Smooth muscle cell (in vitro differentiated cells): Measurements from ENCODE around the gene TCF4. TPM values are rescaled to one million over a fixed set of nuclear protein-coding genes. Genes with fewer than 3 reads are reported as not detected.

Experiments used
- DNase-seq: peaks from one replicate; lab custom pipeline; 2025; ENCODE audit not compliant: unreplicated experiment; lab: John Stamatoyannopoulos, UW
- H2AFZ ChIP-seq: fragments of 200-600 bp; sonication (generic); 2 replicates; pipeline ENCODE4 v1.6.0; 2016; ENCODE audit warnings: antibody characterized with exemption, low read depth, mild to moderate bottlenecking
- H3F3A ChIP-seq: fragments of 200-600 bp; sonication (generic); 2 replicates; pipeline ENCODE4 v1.6.0; 2017; ENCODE audit warnings: antibody characterized with exemption, low read depth
- H3K27ac ChIP-seq: fragments of 200-600 bp; sonication (generic); 2 replicates; pipeline ENCODE4 v1.5.1; 2016; ENCODE audit warnings: low read depth, mild to moderate bottlenecking
- H3K27me3 ChIP-seq: fragments of 200-600 bp; sonication (generic); 2 replicates; pipeline ENCODE4 v1.6.1; 2016; ENCODE audit warnings: low read depth, mild to moderate bottlenecking
- H3K36me3 ChIP-seq: fragments of 200-600 bp; sonication (generic); 2 replicates; pipeline ENCODE4 v1.5.1; 2016; ENCODE audit warnings: low read depth
- H3K4me1 ChIP-seq: fragments of 200-600 bp; sonication (generic); 2 replicates; pipeline ENCODE4 v1.5.1; 2016; ENCODE audit warnings: low read depth
- H3K4me2 ChIP-seq: fragments of 200-600 bp; sonication (generic); 2 replicates; pipeline ENCODE4 v1.6.0; 2016; ENCODE audit warnings: mild to moderate bottlenecking
- H3K4me3 ChIP-seq: fragments of 200-600 bp; sonication (generic); 2 replicates; pipeline ENCODE4 v1.5.1; 2016; ENCODE audit warnings: mild to moderate bottlenecking
- H3K79me2 ChIP-seq: fragments of 200-600 bp; sonication (generic); 2 replicates; pipeline ENCODE4 v1.6.0; 2016; ENCODE audit warnings: low read depth, mild to moderate bottlenecking
- H3K9ac ChIP-seq: fragments of 200-600 bp; sonication (generic); 2 replicates; pipeline ENCODE4 v1.6.0; 2016; ENCODE audit warnings: low read depth
- H3K9me3 ChIP-seq: fragments of 200-600 bp; sonication (generic); replicated peaks from 2 replicates; pipeline ENCODE4 v1.5.1; 2016; ENCODE audit warnings: low read depth
- H4K20me1 ChIP-seq: fragments of 200-600 bp; sonication (generic); 2 replicates; pipeline ENCODE4 v1.6.0; 2016; ENCODE audit warnings: low read depth
- WGBS: methylation state at CpG from one replicate; pipeline ENCODE4 v1.1.7; 2016; ENCODE audit warnings: low lambda C conversion rate; 5-methylcytosine and 5-hydroxymethylcytosine counted together
- polyA plus RNA-seq: library from polyadenylated mRNA; unstranded; fragments of >200 nt; fragmentation: Nextera tagmentation; extraction: Ambion mirVana; gene quantifications from 2 replicates; pipeline ENCODE4 v1.2.1, GENCODE V29; 2016
- total RNA-seq: library from RNA; depleted of rRNA; stranded (reverse); fragments of >200 nt; gene quantifications from 2 replicates; pipeline ENCODE4 v1.2.3, GENCODE V29; 2014
- TF ChIP-seq, protein P1 (sequence below): fragments of 200-600 bp; sonication (generic); IDR thresholded peaks from 2 replicates; pipeline ENCODE4 v1.5.1; 2017; ENCODE audit warnings: borderline replicate concordance, mild to moderate bottlenecking, antibody characterized with exemption; ENCODE audit not compliant: insufficient read depth, poor library complexity, severe bottlenecking

TCF4 gene
- total and polyA plus RNA-seq, 2 experiments from 2014 or later: 105 to 120 TPM

DNA sequence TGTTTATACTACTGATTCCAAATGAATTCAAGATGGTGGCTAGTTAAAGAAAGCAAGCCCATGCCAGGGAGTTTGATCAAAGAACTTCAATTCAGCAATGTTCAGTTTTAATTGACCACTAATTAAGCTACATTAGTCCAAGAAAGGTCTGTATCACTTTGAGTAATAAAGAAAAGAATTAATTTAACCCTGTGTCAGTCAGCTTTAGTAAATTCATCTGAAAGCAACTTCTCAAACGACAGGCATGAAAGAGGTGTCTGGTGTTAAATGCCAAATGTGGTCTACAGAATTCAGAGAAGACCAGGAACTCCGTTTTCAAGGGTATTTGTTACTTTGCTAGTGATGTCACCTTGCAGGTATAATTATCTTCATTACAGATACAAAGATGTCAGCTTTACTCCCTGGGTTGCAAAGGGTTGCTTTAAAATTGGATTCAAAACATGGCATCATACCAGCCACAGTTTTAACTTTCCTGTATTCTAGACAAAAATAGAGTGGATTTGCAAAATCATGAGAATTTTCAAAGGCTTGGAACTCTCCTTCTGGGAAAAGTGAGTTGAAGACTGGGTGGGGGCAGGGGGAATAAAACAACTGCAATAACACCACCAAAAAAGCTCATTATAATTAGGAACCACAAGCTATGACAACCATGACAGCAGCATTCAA lies 281.5 kb downstream of the TCF4 start:
- DNase-seq: no peak
- H3K4me2 ChIP-seq: no peak overlapping the region
- H3K79me2 ChIP-seq: peaks cover 86% of the 10 kb centered on the region
- WGBS: 71% methylated on average over 2 of the region's 2 CpGs
- H3K9me3 ChIP-seq: no peaks in the 10 kb centered on the region
- no peaks in the 10 kb centered on the region for H3K27me3 ChIP-seq
- H2AFZ ChIP-seq: no peak overlapping the region
- H3K9ac ChIP-seq: no peak overlapping the region
- peak overlapping the region; percentile 15 for H3K27ac ChIP-seq
- H3K36me3 ChIP-seq: no peaks in the 10 kb centered on the region
- H4K20me1 ChIP-seq: peaks cover 92% of the 10 kb centered on the region
- no peak overlapping the region for H3K4me3 ChIP-seq
- TF ChIP-seq, protein P1, sequence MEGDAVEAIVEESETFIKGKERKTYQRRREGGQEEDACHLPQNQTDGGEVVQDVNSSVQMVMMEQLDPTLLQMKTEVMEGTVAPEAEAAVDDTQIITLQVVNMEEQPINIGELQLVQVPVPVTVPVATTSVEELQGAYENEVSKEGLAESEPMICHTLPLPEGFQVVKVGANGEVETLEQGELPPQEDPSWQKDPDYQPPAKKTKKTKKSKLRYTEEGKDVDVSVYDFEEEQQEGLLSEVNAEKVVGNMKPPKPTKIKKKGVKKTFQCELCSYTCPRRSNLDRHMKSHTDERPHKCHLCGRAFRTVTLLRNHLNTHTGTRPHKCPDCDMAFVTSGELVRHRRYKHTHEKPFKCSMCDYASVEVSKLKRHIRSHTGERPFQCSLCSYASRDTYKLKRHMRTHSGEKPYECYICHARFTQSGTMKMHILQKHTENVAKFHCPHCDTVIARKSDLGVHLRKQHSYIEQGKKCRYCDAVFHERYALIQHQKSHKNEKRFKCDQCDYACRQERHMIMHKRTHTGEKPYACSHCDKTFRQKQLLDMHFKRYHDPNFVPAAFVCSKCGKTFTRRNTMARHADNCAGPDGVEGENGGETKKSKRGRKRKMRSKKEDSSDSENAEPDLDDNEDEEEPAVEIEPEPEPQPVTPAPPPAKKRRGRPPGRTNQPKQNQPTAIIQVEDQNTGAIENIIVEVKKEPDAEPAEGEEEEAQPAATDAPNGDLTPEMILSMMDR: no peak
- H3K4me1 ChIP-seq: peaks cover 10% of the 10 kb centered on the region
- peaks cover 11% of the 10 kb centered on the region for H3F3A ChIP-seq

- DNase-seq: no peak
Measured at GRCh38 chr18:55302167-55302833, 285.7 kb downstream of the TCF4 start.

DNA sequence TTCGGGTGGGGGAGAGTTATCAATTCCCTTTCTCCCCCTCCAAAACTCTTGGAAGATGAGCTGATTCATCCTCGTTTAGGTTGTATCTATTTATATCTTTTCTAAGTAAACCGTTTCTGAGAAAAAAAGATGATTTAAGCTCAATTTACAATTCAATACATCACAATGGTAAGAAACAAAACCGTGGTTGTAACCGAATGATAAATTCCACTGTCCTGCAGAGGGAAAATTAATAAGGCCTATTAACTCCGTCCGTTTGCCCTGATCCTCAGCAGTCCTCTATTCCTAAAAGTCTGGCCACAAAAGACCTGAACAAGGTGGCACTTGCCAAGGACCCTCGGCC lies 286.2 kb downstream of the TCF4 start:
- WGBS: 78% methylated on average over 8 of the region's 8 CpGs
- Histone ChIP-seq H3K27me3 (no peaks in the 10 kb centered on the region), H3K9me3 (no peaks in the 10 kb centered on the region), H3F3A (no peaks in the 10 kb centered on the region), H2AFZ (no peak overlapping the region), H3K9ac (no peak overlapping the region), H3K4me3 (no peak overlapping the region), H3K27ac (no peak overlapping the region), H3K4me2 (no peak overlapping the region), H3K36me3 (no peaks in the 10 kb centered on the region), H3K4me1 (peaks cover 20% of the 10 kb centered on the region), H3K79me2 (peaks cover 86% of the 10 kb centered on the region), H4K20me1 (peaks cover 91% of the 10 kb centered on the region)
- TF ChIP-seq, protein P1: no peak
- no peak for DNase-seq

More at GRCh38 chr18:55302167-55302833, 285.7 kb downstream of the TCF4 start:
- no peak overlapping the region for H2AFZ ChIP-seq
- no peaks in the 10 kb centered on the region for H3K36me3 ChIP-seq
- WGBS: 83% methylated on average over 11 of the region's 11 CpGs
- no peak overlapping the region for H3K27ac ChIP-seq
- H3K4me1 ChIP-seq: peaks cover 20% of the 10 kb centered on the region
- H3K4me2 ChIP-seq: no peak overlapping the region
- peaks cover 91% of the 10 kb centered on the region for H4K20me1 ChIP-seq
- TF ChIP-seq, protein P1: no peak
- H3K79me2 ChIP-seq: peaks cover 89% of the 10 kb centered on the region
- H3K27me3 ChIP-seq: no peaks in the 10 kb centered on the region
- no peaks in the 10 kb centered on the region for H3F3A ChIP-seq
- H3K9ac ChIP-seq: no peak overlapping the region
- no peaks in the 10 kb centered on the region for H3K9me3 ChIP-seq
- no peak overlapping the region for H3K4me3 ChIP-seq
